ENCODE results near the gene GORASP2. TPM values are rescaled to one million over a fixed set of nuclear protein-coding genes. Genes with fewer than 3 reads are reported as not detected.

Gene GORASP2
- total RNA-seq = 56.2 and 65.6 TPM in 2 replicates

GRCh38 chr2:170928824-170929685, at the start of gene GORASP2:
Gene GORASP2 (plus strand): TSS chr2:170929253. CDS start chr2:170929341, 88 bp downstream.
- H3K4me3 ChIP-seq (ENCODE audit: low read depth, low read length) = peak within 1 kb of the TSS; percentile 76
- peak; percentile 90 for TF ChIP-seq CTCF (conservative IDR thresholded peaks at IDR 0.05; ENCODE audit: low read depth, low read length)
- DNase-seq (ENCODE audit: low read depth) = peak; percentile 95

- no peak for DNase-seq (ENCODE audit: low read depth)
- TF ChIP-seq CTCF (conservative IDR thresholded peaks at IDR 0.05; ENCODE audit: low read depth, low read length) = no peak
- no peak overlapping the region for H3K4me3 ChIP-seq (ENCODE audit: low read depth, low read length)
These were observed 47.2 kb upstream of the GORASP2 start for GRCh38 chr2:170881840-170882239.

- no peak for TF ChIP-seq CTCF (conservative IDR thresholded peaks at IDR 0.05; ENCODE audit: low read depth, low read length)
- DNase-seq (ENCODE audit: low read depth) = no peak
- H3K4me3 ChIP-seq (ENCODE audit: low read depth, low read length) = no peak overlapping the region
These were observed 46.3 kb upstream of the GORASP2 start for GRCh38 chr2:170882758-170883157.

- no peak for TF ChIP-seq CTCF (conservative IDR thresholded peaks at IDR 0.05; ENCODE audit: low read depth, low read length)
- DNase-seq (ENCODE audit: low read depth) = no peak
- H3K4me3 ChIP-seq (ENCODE audit: low read depth, low read length) = no peak overlapping the region
These were observed 45.4 kb upstream of the GORASP2 start for GRCh38 chr2:170883683-170884082.

GRCh38 chr2:170885130-170885791, 43.8 kb upstream of the GORASP2 start:
- H3K4me3 ChIP-seq (ENCODE audit: low read depth, low read length) = no peak overlapping the region
- TF ChIP-seq CTCF (conservative IDR thresholded peaks at IDR 0.05; ENCODE audit: low read depth, low read length) = peak; percentile 8
- no peak for DNase-seq (ENCODE audit: low read depth)

- DNase-seq (ENCODE audit: low read depth) = peak; percentile 69
- H3K4me3 ChIP-seq (ENCODE audit: low read depth, low read length) = no peak overlapping the region
- TF ChIP-seq CTCF (conservative IDR thresholded peaks at IDR 0.05; ENCODE audit: low read depth, low read length) = no peak
These were observed 42.7 kb upstream of the GORASP2 start for GRCh38 chr2:170886386-170886785.
